CD4-positive, CD25-positive, alpha-beta regulatory T cell (primary cell): ENCODE data around the gene HPCAL1. TPM values are rescaled to one million over a fixed set of nuclear protein-coding genes. Genes with fewer than 3 reads are reported as not detected.

Source experiments
- ATAC-seq, 2 donors: fragments of 150-1000 bp; cut with Tn5 transposase; one replicate each; pipeline ENCODE4 v1.10.0; 2021; ENCODE audit warnings: low read depth in 2 of 2, moderate number of reproducible peaks in 2 of 2, moderate library complexity in 1 of 2
- DNase-seq, 3 donors: peaks; one replicate each; pipeline versions ENCODE4 v3.0.0 to v3.0.0-alpha.2; 2012 to 2022; ENCODE audit warnings: mixed read lengths in 1 of 3
- H3K27ac ChIP-seq: one replicate; pipeline ENCODE4 v1.7.0; 2013; ENCODE audit warnings: mild to moderate bottlenecking, low read length; ENCODE audit not compliant: insufficient read depth, poor library complexity, severe bottlenecking
- H3K27me3 ChIP-seq: one replicate; pipeline ENCODE4 v1.7.0; 2013; ENCODE audit warnings: low read length; ENCODE audit not compliant: control insufficient read depth, insufficient read depth
- H3K36me3 ChIP-seq: one replicate; pipeline ENCODE4 v1.7.0; 2013; ENCODE audit warnings: mild to moderate bottlenecking, low read length, moderate library complexity; ENCODE audit not compliant: control insufficient read depth, insufficient read depth
- H3K4me1 ChIP-seq: 2 replicates; pipeline ENCODE4 v1.7.0; 2013; ENCODE audit warnings: mild to moderate bottlenecking, low read length; ENCODE audit not compliant: insufficient read depth, control insufficient read depth, poor library complexity, severe bottlenecking
- H3K4me3 ChIP-seq: one replicate; pipeline ENCODE4 v1.7.0; 2013; ENCODE audit warnings: low read depth, mild to moderate bottlenecking, low read length, moderate library complexity
- H3K9me3 ChIP-seq, 2 experiments: 1 replicate in 1 of 2; 2 replicates in 1 of 2; pipeline ENCODE4 v1.7.0; 2013; ENCODE audit warnings: low read length in 2 of 2, mild to moderate bottlenecking in 1 of 2, moderate library complexity in 1 of 2; ENCODE audit not compliant: control insufficient read depth in 2 of 2
- H3K27ac Mint-ChIP-seq, 3 donors: one replicate each; pipeline ENCODE4 v1.8.0; 2020 to 2022; ENCODE audit warnings: mild to moderate bottlenecking in 3 of 3, mixed read lengths in 3 of 3, moderate library complexity in 2 of 3
- H3K27me3 Mint-ChIP-seq: one replicate; pipeline ENCODE4 v1.8.0; 2022; ENCODE audit warnings: mild to moderate bottlenecking, mixed read lengths
- H3K36me3 Mint-ChIP-seq: one replicate; pipeline ENCODE4 v1.8.0; 2020; ENCODE audit warnings: mixed read lengths
- H3K4me1 Mint-ChIP-seq, 4 donors: one replicate each; pipeline ENCODE4 v1.8.0; 2020 to 2022; ENCODE audit warnings: mixed read lengths in 4 of 4, mild to moderate bottlenecking in 1 of 4
- H3K4me3 Mint-ChIP-seq, 4 donors: one replicate each; pipeline ENCODE4 v1.8.0; 2020 to 2022; ENCODE audit warnings: mild to moderate bottlenecking in 4 of 4, mixed read lengths in 4 of 4, moderate library complexity in 3 of 4
- H3K9me3 Mint-ChIP-seq, 7 donors: one replicate each; pipeline ENCODE4 v1.8.0; 2020 to 2022; ENCODE audit warnings: mixed read lengths in 7 of 7, mild to moderate bottlenecking in 3 of 7, moderate library complexity in 2 of 7
- polyA plus RNA-seq, 4 donors: library from polyadenylated mRNA; unstranded; fragments of 300-500 nt; fragmentation: Illumina TruSeq; gene quantifications; one replicate each; pipeline ENCODE4 v1.2.3, GENCODE V29; 2021
- total RNA-seq: library from RNA; stranded (reverse); gene quantifications from one replicate; pipeline ENCODE4 v1.2.3, GENCODE V29; 2022

Gene HPCAL1
- total and polyA plus RNA-seq, 5 donors from 2014 or later: 33.8 to 95.6 (median 84.8) TPM

- peaks cover 23% of the 10 kb centered on the region for H3K36me3 Mint-ChIP-seq
- H3K4me1 Mint-ChIP-seq: no peaks in the 10 kb centered on the region
- H3K4me3 Mint-ChIP-seq: no peak overlapping the region
- ATAC-seq (no peak), DNase-seq (no peak)
- H3K9me3 Mint-ChIP-seq: no peaks in the 10 kb centered on the region
- no peaks in the 10 kb centered on the region for H3K27me3 Mint-ChIP-seq
- no peaks in the 10 kb centered on the region for H3K27me3 ChIP-seq
- no peak overlapping the region for H3K27ac Mint-ChIP-seq
- H3K4me3 ChIP-seq: no peak overlapping the region
- H3K4me1 ChIP-seq: no peaks in the 10 kb centered on the region
- peaks cover 55% of the 10 kb centered on the region for H3K36me3 ChIP-seq
- H3K27ac ChIP-seq: no peak overlapping the region
- H3K9me3 ChIP-seq: no peaks in the 10 kb centered on the region
These were observed 121.3 kb downstream of the HPCAL1 start for GRCh38 chr2:10424051-10424450.

- Histone ChIP-seq H3K4me3 (no peak overlapping the region), H3K9me3 (no peaks in the 10 kb centered on the region), H3K36me3 (peaks cover 55% of the 10 kb centered on the region), H3K27ac (no peak overlapping the region), H3K4me1 (no peaks in the 10 kb centered on the region), H3K27me3 (no peaks in the 10 kb centered on the region)
- ATAC-seq (no peak), DNase-seq (no peak)
- no peaks in the 10 kb centered on the region for H3K9me3 Mint-ChIP-seq
- no peaks in the 10 kb centered on the region for H3K27me3 Mint-ChIP-seq
- no peak overlapping the region for H3K4me3 Mint-ChIP-seq
- no peak overlapping the region for H3K27ac Mint-ChIP-seq
- no peaks in the 10 kb centered on the region for H3K4me1 Mint-ChIP-seq
- peaks cover 15% of the 10 kb centered on the region for H3K36me3 Mint-ChIP-seq
These were observed 122.3 kb downstream of the HPCAL1 start for GRCh38 chr2:10424916-10425505.

- no peaks in the 10 kb centered on the region for H3K4me1 Mint-ChIP-seq
- no peak for DNase-seq
- H3K27ac Mint-ChIP-seq: no peak overlapping the region
- H3K27me3 Mint-ChIP-seq: no peaks in the 10 kb centered on the region
- no peak for ATAC-seq
- H3K4me3 ChIP-seq: no peak overlapping the region
- no peak overlapping the region for H3K27ac ChIP-seq
- H3K27me3 ChIP-seq: no peaks in the 10 kb centered on the region
- H3K4me3 Mint-ChIP-seq: no peak overlapping the region
- H3K9me3 ChIP-seq: no peaks in the 10 kb centered on the region
- H3K36me3 Mint-ChIP-seq: peaks cover 15% of the 10 kb centered on the region
- no peaks in the 10 kb centered on the region for H3K4me1 ChIP-seq
- H3K36me3 ChIP-seq: peaks cover 50% of the 10 kb centered on the region
- no peaks in the 10 kb centered on the region for H3K9me3 Mint-ChIP-seq
These were observed 123.0 kb downstream of the HPCAL1 start for GRCh38 chr2:10425699-10426098.

GRCh38 chr2:10426726-10427617, 124.3 kb downstream of the HPCAL1 start:
- Mint-ChIP-seq H3K4me3 (peak overlapping the region in 1 of 4 donors; percentile 33), H3K27me3 (peaks cover 4% of the 10 kb centered on the region), H3K36me3 (peaks cover 11% of the 10 kb centered on the region), H3K4me1 (peaks cover 0 to 4% (median 0%) of the 10 kb centered on the region in 4 donors), H3K27ac (no peak overlapping the region), H3K9me3 (no peaks in the 10 kb centered on the region)
- no peak overlapping the region for H3K4me3 ChIP-seq
- no peaks in the 10 kb centered on the region for H3K9me3 ChIP-seq
- peaks cover 1% of the 10 kb centered on the region for H3K4me1 ChIP-seq
- H3K27me3 ChIP-seq: no peaks in the 10 kb centered on the region
- no peak for ATAC-seq
- peaks cover 38% of the 10 kb centered on the region for H3K36me3 ChIP-seq
- DNase-seq: no peak
- no peak overlapping the region for H3K27ac ChIP-seq

GRCh38 chr2:10427618-10427949, 124.9 kb downstream of the HPCAL1 start:
- Histone ChIP-seq H3K9me3 (no peaks in the 10 kb centered on the region), H3K4me1 (peaks cover 7% of the 10 kb centered on the region), H3K4me3 (no peak overlapping the region), H3K27me3 (no peaks in the 10 kb centered on the region), H3K27ac (no peak overlapping the region), H3K36me3 (peaks cover 32% of the 10 kb centered on the region)
- Mint-ChIP-seq H3K36me3 (peaks cover 8% of the 10 kb centered on the region), H3K27me3 (peaks cover 4% of the 10 kb centered on the region), H3K9me3 (no peaks in the 10 kb centered on the region), H3K4me3 (peak overlapping the region in 1 of 4 donors; percentile 33), H3K4me1 (peaks cover 0 to 7% (median 0%) of the 10 kb centered on the region in 4 donors), H3K27ac (no peak overlapping the region)
- ATAC-seq (no peak), DNase-seq (no peak)

GRCh38 chr2:10428355-10428754, 125.7 kb downstream of the HPCAL1 start:
- Histone ChIP-seq H3K27ac (no peak overlapping the region), H3K4me1 (peaks cover 8% of the 10 kb centered on the region), H3K9me3 (no peaks in the 10 kb centered on the region), H3K27me3 (no peaks in the 10 kb centered on the region), H3K4me3 (no peak overlapping the region), H3K36me3 (peaks cover 25% of the 10 kb centered on the region)
- Mint-ChIP-seq H3K27ac (no peak overlapping the region), H3K4me3 (no peak overlapping the region), H3K36me3 (peaks cover 8% of the 10 kb centered on the region), H3K4me1 (peaks cover 0 to 11% (median 0%) of the 10 kb centered on the region in 4 donors), H3K27me3 (peaks cover 4% of the 10 kb centered on the region), H3K9me3 (no peaks in the 10 kb centered on the region)
- DNase-seq (no peak), ATAC-seq (no peak)

- H3K4me3 ChIP-seq: no peak overlapping the region
- no peak for DNase-seq
- H3K36me3 ChIP-seq: peaks cover 22% of the 10 kb centered on the region
- Mint-ChIP-seq H3K4me3 (no peak overlapping the region), H3K27me3 (peaks cover 4% of the 10 kb centered on the region), H3K27ac (no peak overlapping the region), H3K36me3 (peaks cover 8% of the 10 kb centered on the region), H3K9me3 (no peaks in the 10 kb centered on the region), H3K4me1 (peaks cover 0 to 13% (median 0%) of the 10 kb centered on the region in 4 donors)
- no peak for ATAC-seq
- H3K4me1 ChIP-seq: peaks cover 8% of the 10 kb centered on the region
- no peaks in the 10 kb centered on the region for H3K27me3 ChIP-seq
- no peak overlapping the region for H3K27ac ChIP-seq
- H3K9me3 ChIP-seq: no peaks in the 10 kb centered on the region
These were observed 126.2 kb downstream of the HPCAL1 start for GRCh38 chr2:10428924-10429323.
